Activated CD8-positive, alpha-beta T cell treated with anti-CD3 and anti-CD28 coated beads for 36 hours (primary cell): ENCODE results near the gene HLA-DRB1. TPM values are rescaled to one million over a fixed set of nuclear protein-coding genes. Genes with fewer than 3 reads are reported as not detected.
"Not testable (repeated sequence)": the region's sequence is repeated elsewhere in the genome, so short reads cannot be mapped to it uniquely, and the experiment has no call there.

Source experiments
- ATAC-seq: fragments of 200-7000 bp; cut with Tn5 transposase; one replicate; pipeline ENCODE4 v1.10.0; 2021; ENCODE audit warnings: mild to moderate bottlenecking, moderate library complexity
- CTCF ChIA-PET: fragments of 350-600 bp; sonication (Branson Sonifier 250); formaldehyde crosslinking; loops from one replicate; lab custom pipeline; 2021; ENCODE audit warnings: antibody characterized with exemption; lab: Charles Lee
- POLR2A ChIA-PET: fragments of 350-600 bp; sonication (Branson Sonifier 250); formaldehyde crosslinking; loops from one replicate; lab custom pipeline; 2021; ENCODE audit warnings: antibody characterized with exemption; lab: Charles Lee
- DNase-seq: peaks from one replicate; pipeline ENCODE4 v3.0.0-alpha.2; 2020
- H3K27ac Mint-ChIP-seq: one replicate; pipeline ENCODE4 v1.8.0; 2021; ENCODE audit warnings: mild to moderate bottlenecking, mixed read lengths
- H3K27me3 Mint-ChIP-seq: one replicate; pipeline ENCODE4 v1.8.0; 2021; ENCODE audit warnings: mixed read lengths
- H3K36me3 Mint-ChIP-seq: one replicate; pipeline ENCODE4 v1.8.0; 2021; ENCODE audit warnings: low read depth, mixed read lengths
- H3K4me1 Mint-ChIP-seq: one replicate; pipeline ENCODE4 v1.8.0; 2021; ENCODE audit warnings: low read depth, mixed read lengths
- H3K4me3 Mint-ChIP-seq: one replicate; pipeline ENCODE4 v1.8.0; 2021; ENCODE audit warnings: mild to moderate bottlenecking, moderate library complexity, mixed read lengths
- H3K9me3 Mint-ChIP-seq: one replicate; pipeline ENCODE4 v1.8.0; 2021; ENCODE audit warnings: mixed read lengths
- intact Hi-C: fragments of 100-400 bp; cut with micrococcal nuclease; formaldehyde crosslinking; loops from one replicate; pipeline ENCODE4 v1.10.0; 2022
- total RNA-seq, 2 experiments: library from RNA; stranded (reverse); gene quantifications; one replicate each; pipeline ENCODE4 v1.2.3, GENCODE V29; 2021
- TF ChIP-seq, protein P1 (sequence below): fragments of 200-600 bp; IDR thresholded peaks from one replicate; pipeline ENCODE4 v1.8.0; 2022; ENCODE audit warnings: antibody characterized with exemption, mild to moderate bottlenecking

Gene HLA-DRB1
- total RNA-seq, 2 experiments from 2014 or later = 21.8 to 22.7 TPM

DNA sequence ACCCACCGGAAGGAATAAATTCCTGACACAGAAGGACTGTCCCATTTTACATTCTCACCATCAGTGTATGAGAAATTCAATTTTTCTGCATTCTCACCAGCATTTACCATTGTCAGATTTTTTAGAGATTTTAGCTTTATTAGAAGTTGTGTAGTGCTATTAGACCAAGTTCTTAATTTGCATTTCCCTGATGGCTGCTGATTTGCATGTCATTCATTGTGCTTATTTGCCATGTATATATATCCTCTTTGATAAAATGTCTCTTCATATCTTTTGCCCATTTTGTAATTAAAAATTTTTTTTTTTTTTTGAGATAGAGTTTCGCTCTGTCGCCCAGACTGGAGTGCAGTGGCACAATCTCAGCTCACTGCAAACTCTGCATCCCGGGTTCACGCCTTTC is 49.8 kb downstream of the HLA-DRB1 start:
- ATAC-seq = no peak
- CTCF ChIA-PET = no interaction called here

GRCh38 chr6:32530431-32530793 is 59.2 kb downstream of the HLA-DRB1 start:
- POLR2A ChIA-PET, H3K27ac Mint-ChIP-seq, H3K36me3 Mint-ChIP-seq, intact Hi-C loops, H3K27me3 Mint-ChIP-seq, ATAC-seq, H3K9me3 Mint-ChIP-seq, DNase-seq, CTCF ChIA-PET, H3K4me1 Mint-ChIP-seq, H3K4me3 Mint-ChIP-seq: not testable (repeated sequence)

More for the DNA sequence above, 49.8 kb downstream of the HLA-DRB1 start:
- peaks cover 4% of the 10 kb centered on the region for H3K27me3 Mint-ChIP-seq
- no peaks in the 10 kb centered on the region for H3K4me1 Mint-ChIP-seq
- H3K36me3 Mint-ChIP-seq = no peaks in the 10 kb centered on the region
- POLR2A ChIA-PET = interaction anchor here (0.6 to 0.9 kb wide), 2 partner anchors 48 to 174 kb away, joined by 3 to 4 read pairs; no protein-coding TSS in a partner anchor
- H3K4me3 Mint-ChIP-seq = no peak overlapping the region
- H3K9me3 Mint-ChIP-seq = peaks cover 3% of the 10 kb centered on the region
- no peak overlapping the region for H3K27ac Mint-ChIP-seq
- intact Hi-C loops = no loop called here
- TF ChIP-seq, protein P1, sequence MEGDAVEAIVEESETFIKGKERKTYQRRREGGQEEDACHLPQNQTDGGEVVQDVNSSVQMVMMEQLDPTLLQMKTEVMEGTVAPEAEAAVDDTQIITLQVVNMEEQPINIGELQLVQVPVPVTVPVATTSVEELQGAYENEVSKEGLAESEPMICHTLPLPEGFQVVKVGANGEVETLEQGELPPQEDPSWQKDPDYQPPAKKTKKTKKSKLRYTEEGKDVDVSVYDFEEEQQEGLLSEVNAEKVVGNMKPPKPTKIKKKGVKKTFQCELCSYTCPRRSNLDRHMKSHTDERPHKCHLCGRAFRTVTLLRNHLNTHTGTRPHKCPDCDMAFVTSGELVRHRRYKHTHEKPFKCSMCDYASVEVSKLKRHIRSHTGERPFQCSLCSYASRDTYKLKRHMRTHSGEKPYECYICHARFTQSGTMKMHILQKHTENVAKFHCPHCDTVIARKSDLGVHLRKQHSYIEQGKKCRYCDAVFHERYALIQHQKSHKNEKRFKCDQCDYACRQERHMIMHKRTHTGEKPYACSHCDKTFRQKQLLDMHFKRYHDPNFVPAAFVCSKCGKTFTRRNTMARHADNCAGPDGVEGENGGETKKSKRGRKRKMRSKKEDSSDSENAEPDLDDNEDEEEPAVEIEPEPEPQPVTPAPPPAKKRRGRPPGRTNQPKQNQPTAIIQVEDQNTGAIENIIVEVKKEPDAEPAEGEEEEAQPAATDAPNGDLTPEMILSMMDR = no peak
- DNase-seq = no peak

- ChIA-PET POLR2A (no interaction called here), CTCF (no interaction called here)
- peak; percentile 64 for ATAC-seq
These were observed 59.8 kb downstream of the HLA-DRB1 start, which contains the start of gene HLA-DRB5 for GRCh38 chr6:32529697-32530430. TSS of gene HLA-DRB5 (minus strand) at chr6:32530287. CDS start at chr6:32530224, 63 bp downstream.

More at GRCh38 chr6:32529697-32530430, 59.8 kb downstream of the HLA-DRB1 start, which contains the start of gene HLA-DRB5:
- TF ChIP-seq, protein P1 = no peak
- Mint-ChIP-seq H3K9me3 (no peaks in the 10 kb centered on the region), H3K36me3 (no peaks in the 10 kb centered on the region), H3K4me3 (peak within 1 kb of the TSS; percentile 56), H3K27ac (no peak within 1 kb of the TSS), H3K4me1 (peaks cover 3% of the 10 kb centered on the region), H3K27me3 (peaks cover 4% of the 10 kb centered on the region)
- intact Hi-C loops = loop anchor here (5.0 kb wide), 1 partner anchor 57 kb away; the partner anchor contains the start of gene HLA-DRB1
- DNase-seq = peak; percentile 14

Other genes starting within 250 kb of the HLA-DRB1 start
- gene TSBP1, start 217.9 kb downstream of the HLA-DRB1 start, total RNA-seq = not detected
- gene BTNL2, start 182.7 kb downstream of the HLA-DRB1 start, total RNA-seq = not detected
- gene HLA-DRA, start 150.0 kb downstream of the HLA-DRB1 start, total RNA-seq = 1 to 10 TPM; 8.6 to 9.2 TPM
- 1 to 10 TPM; 4.9 to 5.9 TPM for gene HLA-DRB5, start 59.6 kb downstream of the HLA-DRB1 start, total RNA-seq
- gene HLA-DQA1, start 47.6 kb upstream of the HLA-DRB1 start, total RNA-seq = 1 to 10 TPM; 3.4 to 3.9 TPM
- 1 to 10 TPM; 5.3 to 6.9 TPM for gene HLA-DQB1, start 76.8 kb upstream of the HLA-DRB1 start, total RNA-seq
- gene HLA-DQA2, start 151.5 kb upstream of the HLA-DRB1 start, total RNA-seq = under 1 TPM in 1 of 2 experiments, not detected in 1; 0.18 TPM
- gene HLA-DQB2, start 173.7 kb upstream of the HLA-DRB1 start, total RNA-seq = under 1 TPM in 1 of 2 experiments, not detected in 1; 0.60 TPM
- 10 to 100 TPM; 10.2 to 11.6 TPM for gene HLA-DOB, start 227.2 kb upstream of the HLA-DRB1 start, total RNA-seq
- gene TAP2, start 248.9 kb upstream of the HLA-DRB1 start, total RNA-seq = 100 to 1,000 TPM; 110 to 113 TPM